ENCODE data around the gene ZNF226.
"Not testable (repeated sequence)": the region's sequence is repeated elsewhere in the genome, so short reads cannot be mapped to it uniquely, and the experiment has no call there.

The ZNF226 gene

DNA sequence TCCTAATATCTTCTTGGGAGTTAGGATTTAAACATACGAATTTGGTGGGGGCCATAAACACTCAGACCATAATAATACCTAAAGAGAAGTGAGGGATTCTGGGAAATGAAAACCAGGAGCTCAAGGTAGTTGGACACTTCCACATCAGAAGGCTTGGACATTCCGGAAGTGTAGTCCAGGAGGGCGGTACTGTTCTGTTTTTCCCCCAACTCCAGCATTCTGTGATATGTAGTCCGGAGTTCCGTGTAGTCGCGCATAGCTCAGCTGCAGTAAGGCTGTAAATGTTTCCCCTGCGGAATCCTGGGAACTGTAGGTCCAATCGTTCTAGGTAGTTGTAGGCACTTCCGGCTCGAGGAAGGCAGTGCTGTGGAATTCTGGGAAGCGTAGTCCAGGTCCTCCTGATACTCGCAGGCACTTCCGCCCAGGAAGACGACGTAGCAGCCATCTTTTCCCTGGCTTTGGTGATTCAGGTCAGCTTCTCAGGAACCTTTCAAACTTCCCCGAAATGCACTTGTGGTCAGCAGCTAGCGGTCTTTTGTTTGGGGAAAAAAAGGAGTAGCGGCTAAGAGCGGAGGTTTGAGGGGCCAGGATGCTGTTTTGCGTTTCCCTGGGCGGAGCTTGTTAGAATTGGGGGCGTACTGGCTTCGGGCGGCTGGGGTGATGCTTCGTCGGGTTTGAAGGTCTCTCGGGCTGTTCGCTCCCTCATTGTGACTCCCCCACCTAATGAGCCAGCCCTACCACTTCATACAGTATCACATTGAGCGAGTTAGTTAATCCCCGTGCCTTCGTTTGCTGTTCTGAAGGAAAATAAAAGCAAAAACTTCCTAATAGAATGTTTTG, at the start of gene ZNF226:
Gene ZNF226, plus strand, starts transcription at position 428 of the 840 bp plus-strand sequence. CDS start 4,981 bp downstream, outside the sequence.
- in situ Hi-C loops (cut with HindIII; ENCODE audit: low sequenced_read_pairs), result no loop called here

DNA sequence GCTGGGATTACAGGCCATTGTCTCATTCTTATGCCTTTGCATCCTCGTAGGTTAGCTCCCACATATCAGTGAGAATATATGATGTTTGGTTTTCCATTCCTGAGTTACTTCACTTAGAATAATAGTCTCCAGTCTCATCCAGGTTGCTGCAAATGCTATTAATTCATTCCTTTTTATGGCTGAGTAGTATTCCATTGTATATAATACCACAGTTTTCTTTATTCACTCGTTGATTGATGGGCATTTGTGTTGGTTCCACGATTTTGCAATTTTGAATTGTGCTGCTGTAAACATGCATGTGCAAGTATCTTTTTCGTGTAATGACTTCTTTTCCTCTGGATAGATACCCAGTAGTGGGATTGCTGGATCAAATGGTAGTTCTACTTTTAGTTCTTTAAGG, 43.7 kb upstream of the ZNF226 start:
- in situ Hi-C loops (cut with HindIII; ENCODE audit: low sequenced_read_pairs), result not testable (repeated sequence)

DNA sequence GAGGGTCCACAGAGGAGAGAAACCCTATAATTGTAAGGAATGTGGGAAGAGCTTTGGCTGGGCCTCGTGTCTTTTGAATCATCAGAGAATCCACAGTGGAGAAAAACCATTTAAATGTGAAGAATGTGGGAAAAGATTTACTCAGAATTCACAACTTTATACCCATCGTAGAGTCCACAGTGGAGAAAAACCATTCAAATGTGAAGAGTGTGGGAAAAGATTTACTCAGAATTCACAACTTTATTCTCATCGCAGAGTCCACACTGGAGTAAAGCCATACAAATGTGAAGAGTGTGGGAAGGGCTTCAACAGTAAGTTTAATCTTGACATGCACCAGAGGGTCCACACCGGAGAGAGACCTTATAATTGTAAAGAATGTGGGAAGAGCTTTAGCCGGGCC, 32.9 kb upstream of the ZNF226 start:
- in situ Hi-C loops (cut with HindIII; ENCODE audit: low sequenced_read_pairs), result no loop called here

DNA sequence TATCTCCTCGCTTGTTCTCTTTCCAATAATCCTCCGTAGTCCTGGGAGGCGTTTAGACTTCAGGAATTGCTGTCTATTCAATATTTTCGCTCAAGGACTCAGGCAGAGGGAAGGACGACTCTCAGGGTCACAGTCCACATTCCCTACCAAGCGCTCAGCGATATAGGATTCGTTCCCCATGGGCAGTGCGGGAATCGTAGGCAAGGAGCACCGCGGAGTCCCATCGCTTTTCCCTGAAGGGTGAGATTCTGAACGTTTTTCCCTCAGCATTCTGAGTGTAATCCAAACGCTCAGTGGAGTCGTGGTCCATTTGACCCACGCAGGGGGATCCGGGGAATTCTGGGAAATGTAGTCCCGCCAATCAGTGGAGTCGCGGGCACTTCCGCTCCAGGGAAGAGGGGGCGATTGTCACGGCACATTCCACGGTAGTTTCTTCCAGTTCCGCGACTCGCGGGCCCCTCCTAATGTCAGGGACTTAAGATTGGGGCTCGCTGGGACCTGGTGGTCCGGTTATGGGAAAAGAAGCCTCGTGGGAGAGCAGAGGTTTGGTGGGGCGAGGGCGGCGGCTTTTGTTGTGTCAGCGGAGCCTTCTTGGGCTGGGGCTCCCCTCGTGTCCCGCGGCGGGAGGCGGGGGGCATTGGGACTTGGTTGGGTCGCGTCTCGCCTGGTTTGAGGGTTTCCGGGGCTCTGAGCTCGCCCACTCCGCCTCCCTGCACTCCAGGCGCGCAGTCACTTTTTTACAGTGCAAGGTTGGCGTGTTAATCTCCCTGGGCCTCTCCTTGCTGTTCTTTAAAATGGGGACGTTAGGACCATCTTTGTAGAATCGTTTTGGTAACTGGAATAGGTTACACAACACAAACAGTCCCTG, 23.5 kb upstream of the ZNF226 start, which contains the start of gene ZNF234:
Gene ZNF234, plus strand, starts transcription at position 364 of the 868 bp plus-strand sequence. CDS start 3,079 bp downstream, outside the sequence.
- in situ Hi-C loops (cut with HindIII; ENCODE audit: low sequenced_read_pairs), result no loop called here

DNA sequence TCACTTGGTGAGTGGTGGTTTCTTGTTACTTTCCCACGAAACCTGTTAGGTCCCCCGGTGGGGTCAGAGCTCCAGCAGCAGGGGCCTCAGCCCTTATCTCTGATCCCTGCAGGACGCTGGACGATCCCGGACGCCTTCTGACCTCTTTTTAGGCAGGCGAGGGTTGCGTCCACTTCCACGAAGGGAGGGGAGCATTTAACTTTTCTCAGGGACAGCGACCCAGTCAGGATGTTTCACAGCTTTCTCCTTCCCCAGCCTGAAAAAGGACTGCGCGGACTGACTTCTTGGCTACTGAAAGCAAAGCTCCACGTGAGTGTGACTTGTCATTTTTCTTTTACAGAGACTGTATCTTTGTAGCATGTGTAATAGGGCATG, 22.9 kb upstream of the ZNF226 start:
- in situ Hi-C loops (cut with HindIII; ENCODE audit: low sequenced_read_pairs), result no loop called here

DNA sequence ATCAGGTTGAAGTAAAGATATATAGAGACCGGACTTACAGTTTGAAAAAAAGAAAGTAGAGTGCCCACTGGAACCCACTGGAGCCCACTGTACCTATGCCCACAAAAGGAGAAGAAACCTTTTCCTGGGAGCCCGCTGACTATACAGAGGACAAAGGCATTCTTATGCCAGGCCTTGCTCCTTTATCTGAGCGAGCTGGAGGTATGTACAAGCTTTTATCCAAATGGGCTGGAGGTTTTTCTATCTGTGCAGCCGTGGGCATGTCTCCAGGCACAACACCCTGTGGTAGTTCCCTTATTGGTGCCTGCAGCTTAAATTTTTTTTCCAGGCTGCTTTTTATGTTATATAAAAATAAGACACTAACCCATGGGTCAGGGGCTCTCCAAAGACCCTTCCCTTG, 15.1 kb upstream of the ZNF226 start:
- in situ Hi-C loops (cut with HindIII; ENCODE audit: low sequenced_read_pairs), result no loop called here

DNA sequence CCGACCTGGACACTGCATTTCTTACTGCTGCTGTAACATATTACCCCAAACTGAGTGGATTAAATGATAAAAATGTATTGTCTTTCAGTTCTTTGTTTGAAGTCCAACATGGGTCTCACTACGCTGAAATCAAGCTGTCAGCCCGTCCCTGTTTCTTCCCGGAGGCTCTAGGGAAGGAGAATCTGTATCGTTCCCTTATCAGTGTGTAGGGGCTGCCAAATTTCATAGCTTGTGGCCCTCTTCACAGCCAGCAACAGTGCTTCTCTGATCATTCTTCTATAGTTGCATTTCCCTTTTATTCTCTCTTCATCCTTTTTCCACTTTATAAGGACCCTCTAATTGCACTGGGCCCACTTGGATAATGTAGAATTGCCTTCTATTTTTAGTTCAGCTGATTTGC, 13.4 kb upstream of the ZNF226 start:
- in situ Hi-C loops (cut with HindIII; ENCODE audit: low sequenced_read_pairs), result no loop called here

DNA sequence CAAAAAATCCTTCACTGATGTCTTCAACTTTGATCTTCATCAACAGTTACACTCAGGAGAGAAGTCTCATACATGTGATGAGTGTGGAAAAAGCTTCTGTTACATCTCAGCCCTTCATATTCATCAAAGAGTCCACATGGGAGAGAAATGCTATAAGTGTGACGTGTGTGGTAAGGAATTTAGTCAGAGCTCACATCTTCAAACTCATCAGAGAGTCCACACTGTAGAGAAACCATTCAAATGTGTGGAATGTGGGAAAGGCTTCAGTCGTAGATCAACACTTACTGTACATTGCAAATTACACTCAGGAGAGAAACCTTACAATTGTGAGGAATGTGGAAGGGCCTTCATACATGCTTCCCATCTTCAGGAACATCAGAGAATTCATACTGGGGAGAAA, 8.4 kb upstream of the ZNF226 start:
- in situ Hi-C loops (cut with HindIII; ENCODE audit: low sequenced_read_pairs), result no loop called here

DNA sequence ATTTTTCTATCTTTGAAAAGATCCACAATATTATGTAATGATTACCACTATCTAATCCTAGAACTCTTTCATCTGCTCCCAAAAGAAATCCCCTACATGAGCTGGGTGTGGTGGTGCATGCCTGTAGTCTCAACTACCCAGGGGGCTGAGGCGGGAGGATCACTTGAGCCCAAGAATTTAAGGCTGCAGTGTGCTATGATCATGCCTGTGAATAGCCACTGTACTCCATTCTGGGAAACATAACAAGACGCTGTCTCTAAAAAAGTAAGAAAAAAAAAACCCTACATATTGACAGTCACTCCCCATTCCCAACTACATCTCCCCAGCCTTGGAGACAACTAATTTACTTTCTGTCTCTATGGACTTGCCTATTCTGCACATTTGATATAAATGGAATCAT, 1.1 kb upstream of the ZNF226 start:
- in situ Hi-C loops (cut with HindIII; ENCODE audit: low sequenced_read_pairs), result no loop called here

DNA sequence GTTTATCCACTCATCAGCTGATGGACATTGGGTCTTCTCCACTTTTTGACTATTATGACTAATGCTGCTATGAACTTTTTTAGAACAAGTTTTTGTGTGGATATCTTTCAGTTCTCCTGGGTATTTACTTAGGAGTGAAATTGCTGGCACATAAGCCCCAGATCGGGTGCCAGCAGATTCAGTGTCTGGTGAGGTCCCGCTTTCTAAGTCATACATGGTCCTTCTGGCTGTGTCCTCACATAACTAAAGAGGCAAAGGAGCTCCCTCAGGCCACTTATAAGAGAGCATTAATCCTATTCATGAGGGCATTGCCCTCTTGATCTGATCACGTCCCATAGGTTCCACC, 600 bp upstream of the ZNF226 start:
- in situ Hi-C loops (cut with HindIII; ENCODE audit: low sequenced_read_pairs), result no loop called here

DNA sequence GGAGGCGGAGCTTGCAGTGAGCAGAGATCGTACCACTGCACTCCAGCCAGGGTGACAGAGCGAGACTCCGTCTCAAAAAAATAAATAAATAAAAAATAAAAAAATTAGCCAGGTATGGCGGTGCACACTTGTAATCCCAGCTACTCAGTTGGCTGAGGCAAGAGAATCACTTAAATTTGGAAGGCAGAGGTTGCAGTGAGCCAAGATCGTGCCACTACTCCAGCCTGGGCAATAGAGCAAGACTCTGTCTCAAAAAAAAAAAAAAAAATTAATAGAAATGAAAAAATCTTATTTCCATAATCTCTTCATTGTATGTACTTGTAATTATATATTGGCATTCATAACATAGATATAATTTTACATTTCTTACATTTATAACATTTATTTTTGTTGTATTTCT, 5.8 kb downstream of the ZNF226 start:
- in situ Hi-C loops (cut with HindIII; ENCODE audit: low sequenced_read_pairs), result not testable (repeated sequence)

DNA sequence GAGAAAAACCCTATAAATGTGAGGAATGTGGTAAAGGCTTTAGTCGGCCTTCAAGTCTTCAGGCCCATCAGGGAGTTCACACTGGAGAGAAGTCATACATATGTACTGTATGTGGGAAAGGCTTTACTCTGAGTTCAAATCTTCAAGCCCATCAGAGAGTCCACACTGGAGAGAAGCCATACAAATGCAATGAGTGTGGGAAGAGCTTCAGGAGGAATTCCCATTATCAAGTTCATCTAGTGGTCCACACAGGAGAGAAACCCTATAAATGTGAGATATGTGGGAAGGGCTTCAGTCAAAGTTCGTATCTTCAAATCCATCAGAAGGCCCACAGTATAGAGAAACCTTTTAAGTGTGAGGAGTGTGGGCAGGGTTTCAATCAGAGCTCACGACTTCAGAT, 11.7 kb downstream of the ZNF226 start:
- in situ Hi-C loops (cut with HindIII; ENCODE audit: low sequenced_read_pairs), result no loop called here

DNA sequence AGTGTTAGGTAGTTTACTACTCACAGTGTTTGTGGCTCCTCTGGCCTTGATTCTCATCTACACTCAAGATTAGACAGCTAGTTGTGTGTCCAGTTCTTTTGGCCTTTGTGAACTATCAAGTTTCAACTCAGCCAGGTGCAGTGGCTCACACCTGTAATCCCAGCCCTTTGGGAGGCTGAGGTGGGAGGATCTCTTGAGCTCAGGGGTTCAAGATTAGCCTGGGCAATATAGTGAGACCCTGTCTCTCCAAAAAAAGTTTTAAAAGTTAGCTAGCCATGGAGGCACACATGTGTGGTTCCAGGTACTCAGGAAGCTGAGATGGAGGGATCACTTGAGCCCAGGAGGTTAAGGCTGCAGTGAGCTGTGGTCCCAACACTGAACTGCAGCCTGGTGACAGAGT, 16.1 kb downstream of the ZNF226 start:
- in situ Hi-C loops (cut with HindIII; ENCODE audit: low sequenced_read_pairs), result no loop called here

DNA sequence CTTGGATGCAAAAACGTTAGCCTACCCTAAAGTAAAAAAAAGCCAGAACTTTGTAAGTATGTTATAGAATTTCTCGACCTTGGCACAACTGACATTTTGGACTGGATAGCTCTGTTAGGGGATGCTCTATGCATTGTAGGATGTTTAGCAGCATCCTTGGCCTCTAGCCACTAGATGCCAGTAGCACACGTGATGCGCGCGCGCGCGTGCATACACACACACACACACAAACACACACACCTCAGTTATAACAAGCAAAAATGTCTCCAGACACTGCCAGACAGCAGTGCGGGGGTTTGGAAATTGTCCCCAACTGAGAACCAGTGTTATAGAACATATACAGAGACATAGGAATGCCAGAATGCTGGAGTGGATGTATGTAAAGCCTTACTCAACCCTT, 17.2 kb downstream of the ZNF226 start:
- in situ Hi-C loops (cut with HindIII; ENCODE audit: low sequenced_read_pairs), result no loop called here

DNA sequence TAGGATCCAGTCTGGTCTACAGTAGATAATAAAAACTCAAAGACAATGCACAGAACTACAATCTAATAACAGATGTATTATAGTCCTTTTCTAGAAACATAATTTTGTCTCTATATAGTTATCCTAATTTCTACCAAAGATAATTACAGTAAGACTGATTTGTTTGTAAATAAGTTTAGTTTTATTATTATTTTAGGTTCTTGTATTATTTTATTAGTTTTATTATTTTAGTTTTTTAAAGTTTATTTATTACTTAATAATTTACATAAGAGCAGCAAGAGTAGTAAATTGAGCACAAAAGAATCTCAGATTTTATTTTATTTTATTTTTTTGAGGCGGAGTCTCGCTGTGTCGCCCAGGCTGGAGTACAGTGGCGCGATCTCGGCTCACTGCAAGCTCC, 25.1 kb downstream of the ZNF226 start:
- in situ Hi-C loops (cut with HindIII; ENCODE audit: low sequenced_read_pairs), result no loop called here

DNA sequence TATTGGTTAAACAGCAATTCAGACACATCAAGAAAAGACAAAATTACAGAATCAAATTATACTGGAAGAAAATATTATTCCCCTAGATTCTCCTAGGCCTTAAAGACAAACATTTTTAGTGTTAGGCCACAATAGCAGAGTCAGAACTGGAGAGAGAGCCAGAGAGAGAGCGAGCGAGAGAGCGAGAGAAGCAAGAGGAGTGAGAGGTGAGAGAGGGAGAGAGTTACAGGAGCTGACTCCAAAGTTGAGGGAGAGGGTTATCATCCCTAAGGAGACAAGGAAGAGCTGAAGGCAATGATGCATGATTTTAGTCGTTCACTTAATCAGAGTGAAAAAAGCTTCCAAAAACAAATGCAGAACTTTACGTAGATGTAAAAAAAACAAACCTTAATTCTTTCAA, 27.2 kb downstream of the ZNF226 start:
- in situ Hi-C loops (cut with HindIII; ENCODE audit: low sequenced_read_pairs), result no loop called here

DNA sequence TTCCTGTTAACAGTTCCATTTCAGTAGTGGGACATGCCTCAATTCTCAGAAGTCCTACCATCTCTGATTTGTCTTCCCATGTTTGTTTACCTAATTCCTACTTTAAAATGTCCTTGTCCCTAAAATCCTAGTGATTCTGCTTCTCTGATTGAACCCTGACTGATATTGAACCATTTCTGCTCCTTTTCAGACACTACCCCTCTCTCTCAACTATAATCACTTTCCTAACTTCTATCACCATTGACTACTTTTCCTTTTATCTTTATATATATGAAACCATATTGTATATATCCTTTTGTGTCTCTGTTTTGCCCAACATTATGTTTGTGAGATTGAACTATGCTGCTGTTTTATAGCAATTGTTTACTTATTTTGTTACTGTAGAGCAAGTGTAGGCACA, 31.9 kb downstream of the ZNF226 start:
- in situ Hi-C loops (cut with HindIII; ENCODE audit: low sequenced_read_pairs), result no loop called here

DNA sequence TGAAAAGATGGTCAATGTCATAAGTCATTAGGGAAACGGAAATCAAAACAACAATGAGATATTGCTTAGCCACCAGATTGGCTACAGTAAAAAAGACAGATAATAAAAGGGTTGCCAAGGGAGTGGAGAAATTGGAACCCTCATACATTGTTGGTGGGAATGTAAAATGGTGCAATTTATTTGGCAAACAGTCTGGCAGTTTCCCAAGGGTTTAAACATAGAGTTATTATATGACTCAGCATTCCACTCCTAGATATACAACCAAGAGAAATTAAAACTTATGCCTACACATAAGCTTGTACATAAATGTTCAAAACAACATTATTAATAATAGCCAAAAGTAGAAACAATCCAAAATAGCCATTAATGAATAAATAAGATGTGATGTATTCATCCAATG, 37.6 kb downstream of the ZNF226 start:
- in situ Hi-C loops (cut with HindIII; ENCODE audit: low sequenced_read_pairs), result no loop called here

DNA sequence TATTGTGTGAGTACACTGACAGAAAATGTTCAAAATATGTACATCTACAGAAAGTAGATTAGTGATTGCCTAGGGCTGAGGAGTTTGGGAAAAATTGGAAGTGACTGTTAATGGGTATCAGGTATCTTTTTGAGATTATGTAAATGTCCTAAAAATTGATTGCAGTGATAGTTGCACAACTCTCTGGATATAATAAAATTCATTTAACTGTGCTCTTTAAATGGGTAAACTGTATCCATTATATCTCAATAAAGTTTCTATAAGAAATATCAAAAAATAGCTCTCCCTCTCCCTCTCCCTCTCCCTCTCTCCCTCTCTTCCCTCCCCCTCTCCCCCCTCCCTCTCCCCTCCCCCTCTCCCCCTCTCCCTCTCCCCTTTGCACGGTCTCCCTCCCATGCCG, 38.1 kb downstream of the ZNF226 start:
- in situ Hi-C loops (cut with HindIII; ENCODE audit: low sequenced_read_pairs), result no loop called here

DNA sequence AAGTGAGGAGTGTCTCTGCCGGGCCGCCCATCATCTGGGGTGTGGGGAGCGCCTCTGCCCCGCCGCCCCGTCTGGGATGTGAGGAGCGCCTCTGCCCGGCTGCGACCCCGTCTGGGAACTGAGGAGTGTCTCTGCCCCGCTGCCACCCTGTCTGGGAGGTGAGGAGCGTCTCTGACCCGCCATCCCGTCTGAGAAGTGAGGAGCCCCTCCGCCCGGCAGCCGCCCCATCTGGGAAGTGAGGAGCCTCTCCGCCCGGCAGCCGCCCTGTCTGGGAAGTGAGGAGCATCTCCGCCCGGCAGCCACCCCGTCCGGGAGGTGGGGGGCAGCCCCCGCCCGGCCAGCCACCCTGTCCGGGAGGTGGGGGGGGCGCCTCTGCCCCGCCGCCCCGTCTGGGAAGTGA, 39.0 kb downstream of the ZNF226 start:
- in situ Hi-C loops (cut with HindIII; ENCODE audit: low sequenced_read_pairs), result not testable (repeated sequence)

DNA sequence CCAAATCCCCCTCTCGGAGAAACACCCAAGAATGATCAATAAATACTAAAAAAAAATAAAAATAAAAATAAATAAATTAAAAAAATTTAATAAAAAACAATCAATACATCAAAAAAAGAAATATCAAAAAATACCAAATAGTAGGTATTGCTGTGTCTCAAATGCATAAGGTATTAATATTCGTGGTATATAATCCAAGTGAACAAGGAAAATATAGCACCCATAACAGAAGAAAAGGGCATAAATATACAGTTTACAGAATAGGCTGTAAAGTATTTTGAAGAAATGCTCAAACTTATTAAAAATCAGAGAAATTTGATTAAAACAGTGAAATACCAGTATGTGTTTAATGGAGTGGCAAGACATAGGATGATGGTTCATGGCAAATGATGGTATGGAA, 39.9 kb downstream of the ZNF226 start:
- in situ Hi-C loops (cut with HindIII; ENCODE audit: low sequenced_read_pairs), result no loop called here

Data from DLD1 (cell line).